ENCODE measurements around the gene SLC14A1.

SLC14A1 gene

DNA sequence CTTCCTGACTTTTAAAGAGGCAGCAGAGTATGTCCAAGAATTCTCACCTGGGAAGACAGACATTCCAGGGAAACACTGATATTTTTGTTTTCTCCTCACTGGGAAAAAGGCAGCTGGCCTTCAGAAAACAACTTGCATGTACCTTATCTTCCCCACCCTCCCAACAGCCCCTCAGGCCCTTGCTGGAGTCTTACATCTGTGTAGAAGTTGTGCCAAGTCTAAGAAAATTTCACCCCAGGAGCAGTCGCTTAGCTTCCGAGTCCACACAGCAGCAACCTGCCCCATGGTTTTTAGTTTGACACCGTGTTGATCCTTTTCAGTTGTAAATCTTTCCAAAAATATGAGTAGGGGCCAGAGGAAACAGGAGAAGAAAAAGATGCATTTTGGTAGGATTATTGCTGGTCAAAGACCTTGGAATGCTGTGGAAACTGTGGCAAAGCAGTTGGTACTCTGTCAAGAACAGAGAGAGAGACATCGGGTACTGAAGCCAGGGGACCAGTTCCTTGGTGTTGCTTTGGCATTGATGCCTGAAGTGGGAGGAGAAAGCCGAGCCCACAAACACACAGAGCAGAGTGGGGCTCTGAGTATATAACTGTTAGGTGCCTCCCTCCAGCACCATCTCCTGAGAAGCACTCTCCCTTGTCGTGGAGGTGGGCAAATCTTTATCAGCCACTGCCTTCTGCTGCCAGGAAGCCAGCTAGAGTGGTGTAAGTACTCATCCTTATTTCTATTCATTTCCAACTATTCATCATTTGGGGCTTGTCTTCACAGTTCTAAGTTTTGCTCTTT, at the start of gene SLC14A1:
Gene SLC14A1, plus strand, starts transcription at position 615 of the 789 bp plus-strand sequence. CDS start 6,140 bp downstream, outside the sequence.
- no peak for DNase-seq (ENCODE audit: low read depth in 2 of 2, low spot score in 1 of 2)

GRCh38 chr18:45677276-45677807, 46.6 kb upstream of the SLC14A1 start:
- no peak for DNase-seq (ENCODE audit: low read depth in 2 of 2, low spot score in 1 of 2)

DNA sequence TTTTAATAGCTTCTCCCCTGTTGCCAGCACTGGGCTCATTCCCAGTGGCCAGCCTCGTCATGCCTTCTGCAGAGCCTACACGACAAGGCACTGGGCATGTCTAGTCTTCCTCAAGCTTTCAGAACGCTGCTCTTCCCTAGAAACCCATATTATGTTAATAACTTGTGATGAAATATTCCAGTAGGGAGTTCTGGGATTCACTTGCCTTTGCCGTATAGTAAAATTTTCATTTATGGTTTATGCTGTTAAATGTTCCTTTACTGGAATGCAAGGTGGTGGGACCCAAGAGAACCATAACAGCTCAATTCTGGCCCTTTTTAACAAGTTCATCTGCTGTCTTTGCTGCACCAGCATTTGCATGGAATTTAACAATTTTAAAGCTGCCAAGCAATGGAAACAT, 45.5 kb upstream of the SLC14A1 start:
- no peak for DNase-seq (ENCODE audit: low read depth in 2 of 2, low spot score in 1 of 2)

DNA sequence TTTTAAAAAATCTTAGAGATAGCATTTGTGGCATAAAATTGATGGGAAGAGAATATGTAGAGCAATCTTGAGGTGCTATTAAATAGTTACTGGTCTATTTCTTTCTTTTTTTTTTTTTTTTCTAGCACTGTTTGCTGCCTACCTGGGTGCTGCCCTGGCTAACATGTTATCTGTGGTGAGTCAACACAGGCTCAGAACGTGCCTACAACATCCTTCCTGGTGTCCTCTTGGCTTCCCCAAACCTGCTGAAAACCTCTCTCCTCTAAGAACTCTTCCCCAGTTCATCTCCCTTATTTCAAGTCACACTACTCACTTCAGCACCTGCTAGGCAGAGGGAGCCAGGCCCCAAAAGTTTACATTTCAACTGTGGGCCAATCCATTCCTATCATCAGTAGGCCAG, 45.1 kb upstream of the SLC14A1 start:
- DNase-seq (ENCODE audit: low read depth in 2 of 2, low spot score in 1 of 2) = no peak

- no peak for DNase-seq (ENCODE audit: low read depth in 2 of 2, low spot score in 1 of 2)
Observed at GRCh38 chr18:45680066-45680690, 43.8 kb upstream of the SLC14A1 start.

DNA sequence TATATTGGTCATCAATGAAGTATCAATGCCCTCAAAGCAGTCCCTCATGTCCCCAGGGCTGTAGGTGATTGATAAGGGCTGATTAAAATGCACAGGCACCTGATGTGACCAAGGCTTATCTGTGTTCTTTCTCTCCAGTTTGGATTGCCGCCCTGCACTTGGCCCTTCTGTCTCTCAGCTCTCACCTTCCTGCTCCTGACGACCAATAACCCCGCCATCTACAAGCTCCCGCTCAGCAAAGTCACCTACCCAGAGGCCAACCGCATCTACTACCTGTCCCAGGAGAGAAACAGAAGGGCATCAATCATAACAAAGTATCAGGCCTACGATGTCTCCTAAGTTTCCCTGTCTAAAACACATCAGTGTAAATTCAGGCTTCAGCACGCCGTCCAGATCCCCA, 41.8 kb upstream of the SLC14A1 start:
- DNase-seq (ENCODE audit: low read depth in 2 of 2, low spot score in 1 of 2) = no peak

DNA sequence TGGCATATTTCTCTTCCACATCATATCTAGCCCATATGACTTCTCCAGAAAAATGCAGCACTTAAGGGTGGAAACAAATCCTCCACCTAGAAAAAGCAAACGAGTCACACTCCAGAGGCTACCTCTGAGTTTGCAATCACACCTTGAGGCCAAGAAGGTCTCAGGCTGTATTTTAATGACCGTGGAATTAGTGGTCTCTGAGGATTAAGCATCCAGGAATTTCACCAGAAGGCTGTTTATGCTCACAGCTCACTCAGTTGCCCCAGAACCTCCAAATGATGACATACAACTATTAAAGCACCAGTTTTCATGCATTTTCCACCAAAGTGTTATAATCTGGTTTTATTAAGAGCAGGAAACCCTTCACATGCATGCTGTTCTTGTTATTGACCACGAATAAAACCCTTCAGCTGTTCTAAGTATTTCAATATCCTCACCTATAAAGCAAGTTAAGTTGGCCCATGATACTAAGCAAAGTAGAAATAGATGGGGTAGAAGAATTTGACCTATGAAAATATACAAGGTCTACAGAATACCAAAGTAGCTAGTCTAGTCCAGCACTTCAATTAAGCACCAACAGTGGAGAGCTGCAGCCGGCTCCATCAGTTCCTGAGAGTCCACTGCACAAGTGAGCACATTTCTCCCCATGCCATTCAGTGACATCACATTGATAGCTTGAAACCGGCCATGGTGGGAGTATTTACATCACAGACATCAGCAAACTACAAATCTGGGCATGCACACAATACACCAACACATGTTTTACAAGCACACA, 39.5 kb upstream of the SLC14A1 start:
- DNase-seq (ENCODE audit: low read depth in 2 of 2, low spot score in 1 of 2) = no peak

- DNase-seq (ENCODE audit: low read depth in 2 of 2, low spot score in 1 of 2) = peak in 1 of 2 donors; percentile 20
Observed at GRCh38 chr18:45686891-45687611, 36.9 kb upstream of the SLC14A1 start.

DNA sequence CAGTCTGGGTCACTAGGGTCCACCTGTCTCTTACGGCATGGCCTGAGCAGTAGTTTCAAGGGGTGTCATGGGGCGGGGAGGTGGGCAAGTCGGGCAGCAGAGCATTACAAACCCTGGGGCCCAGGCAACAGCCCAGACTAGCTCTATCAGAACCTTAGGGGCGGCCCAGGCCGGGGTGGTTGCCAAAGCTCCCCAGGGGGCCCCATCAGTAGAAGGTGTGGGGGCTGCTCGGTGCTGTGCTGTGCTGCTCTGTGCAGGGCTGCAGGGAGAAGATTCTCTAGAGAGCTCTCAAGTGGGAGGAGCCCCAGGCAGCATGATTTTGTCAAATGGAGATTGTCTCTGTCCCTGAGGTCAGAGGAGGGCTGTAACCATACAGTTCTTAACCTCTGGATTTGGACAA, 36.4 kb upstream of the SLC14A1 start:
- DNase-seq (ENCODE audit: low read depth in 2 of 2, low spot score in 1 of 2) = no peak

GRCh38 chr18:45688113-45688512, 35.9 kb upstream of the SLC14A1 start:
- DNase-seq (ENCODE audit: low read depth in 2 of 2, low spot score in 1 of 2) = no peak

- peak; percentile 40 to 60 for DNase-seq (ENCODE audit: low read depth in 2 of 2, low spot score in 1 of 2)
Observed at GRCh38 chr18:45688833-45689232, 35.1 kb upstream of the SLC14A1 start.

GRCh38 chr18:45689396-45689795, 34.6 kb upstream of the SLC14A1 start:
- no peak for DNase-seq (ENCODE audit: low read depth in 2 of 2, low spot score in 1 of 2)

GRCh38 chr18:45690975-45691815, 32.8 kb upstream of the SLC14A1 start:
- peak; percentile 38 to 61 for DNase-seq (ENCODE audit: low read depth in 2 of 2, low spot score in 1 of 2)

DNA sequence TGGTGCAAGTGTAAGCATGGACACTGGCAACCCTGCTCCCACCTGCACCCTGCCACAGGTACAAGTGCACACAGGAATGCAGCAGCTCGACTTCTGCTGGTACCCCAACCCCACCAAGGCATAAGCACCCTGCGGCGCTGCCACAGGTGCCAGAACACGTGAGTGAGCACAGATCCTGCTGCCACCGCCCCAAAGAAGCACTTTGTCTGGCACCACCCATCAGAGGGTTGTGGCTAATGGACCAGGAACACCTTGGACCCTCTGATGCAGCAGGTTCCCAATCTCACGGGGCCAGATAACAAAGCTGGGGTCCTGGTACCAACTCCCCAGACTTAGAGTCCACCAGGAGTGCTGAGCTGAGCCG, 32.2 kb upstream of the SLC14A1 start:
- no peak for DNase-seq (ENCODE audit: low read depth in 2 of 2, low spot score in 1 of 2)

GRCh38 chr18:45702708-45703265, 21.2 kb upstream of the SLC14A1 start:
- no peak for DNase-seq (ENCODE audit: low read depth in 2 of 2, low spot score in 1 of 2)

GRCh38 chr18:45708831-45709230, 15.2 kb upstream of the SLC14A1 start:
- DNase-seq (ENCODE audit: low read depth in 2 of 2, low spot score in 1 of 2) = no peak

- DNase-seq (ENCODE audit: low read depth in 2 of 2, low spot score in 1 of 2) = no peak
Observed at GRCh38 chr18:45712061-45712460, 11.9 kb upstream of the SLC14A1 start.

DNA sequence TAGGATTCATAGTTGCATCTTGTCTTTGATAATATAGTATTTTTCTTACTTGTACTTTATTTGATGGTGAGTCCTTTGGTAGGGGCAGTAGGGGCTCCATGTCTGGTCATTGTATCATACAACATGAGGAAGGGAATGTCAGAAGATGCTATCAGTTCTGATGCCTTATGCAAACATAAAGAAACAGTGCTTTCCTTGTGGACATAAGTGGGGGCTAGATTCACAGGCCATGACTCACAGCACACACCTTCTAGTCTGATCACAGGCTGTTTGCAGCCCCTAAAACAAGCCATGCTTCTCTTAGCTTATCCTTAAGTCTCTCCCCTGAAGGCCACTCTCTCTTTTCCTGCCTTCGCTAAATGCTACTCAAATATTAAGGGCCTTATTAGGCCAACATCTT, 10.7 kb upstream of the SLC14A1 start:
- DNase-seq (ENCODE audit: low read depth in 2 of 2, low spot score in 1 of 2) = no peak

DNA sequence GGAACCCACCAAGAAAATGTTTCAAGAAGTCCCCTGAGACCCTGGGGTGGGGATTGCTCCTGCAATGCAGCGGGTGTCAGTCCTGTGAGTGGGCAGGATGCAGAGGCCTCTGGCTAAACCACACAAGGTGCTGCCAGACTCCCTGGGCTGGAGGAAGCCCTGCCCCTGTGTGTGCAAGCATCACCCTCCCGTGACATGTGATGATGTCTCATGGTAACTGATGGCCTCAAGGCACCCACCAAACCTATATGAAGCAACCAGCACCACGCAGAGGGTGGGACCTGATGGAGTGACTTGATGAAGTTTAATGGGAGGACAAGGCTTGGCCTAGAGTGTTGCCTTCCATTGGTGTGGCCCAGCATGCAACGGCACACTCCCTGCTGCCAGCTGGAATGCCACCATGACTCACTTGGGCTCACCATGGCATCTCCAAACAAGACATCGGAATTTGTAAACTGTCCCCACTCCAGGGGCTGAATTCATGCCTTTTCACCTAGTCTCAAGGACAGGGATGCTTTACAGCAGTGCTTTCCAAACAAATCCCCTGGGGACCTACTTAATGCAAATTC, 8.7 kb upstream of the SLC14A1 start:
- DNase-seq (ENCODE audit: low read depth in 2 of 2, low spot score in 1 of 2) = no peak

GRCh38 chr18:45719106-45719505, 4.9 kb upstream of the SLC14A1 start:
- DNase-seq (ENCODE audit: low read depth in 2 of 2, low spot score in 1 of 2) = no peak
